Left lung (tissue), 10 donors: Measurements from ENCODE around the gene DZIP1. TPM values are rescaled to one million over a fixed set of nuclear protein-coding genes. Genes with fewer than 3 reads are reported as not detected.
A peak's percentile ranks its signal among the peaks of the same experiment; 100 is the strongest.

Source experiments
- ATAC-seq: fragments of 200-7000 bp; cut with Tn5 transposase; one replicate; pipeline ENCODE4 v1.9.1; 2020; ENCODE audit warnings: moderate library complexity
- DNase-seq, 4 donors: peaks; one replicate each; pipeline ENCODE4 v3.0.0-alpha.2; 2013 to 2020
- H3K27ac ChIP-seq, 2 donors: fragments of 200-600 bp; sonication (generic) in 1 of 2; one replicate each; pipeline versions ENCODE4 v1.5.0 to v1.8.0; 2020 to 2021
- H3K27me3 ChIP-seq, 2 donors: fragments of 200-600 bp; sonication (generic) in 1 of 2; one replicate each; pipeline versions ENCODE4 v1.5.0 to v1.8.0; 2020 to 2021
- H3K36me3 ChIP-seq, 2 donors: fragments of 200-600 bp; sonication (generic) in 1 of 2; one replicate each; pipeline versions ENCODE4 v1.5.0 to v1.8.0; 2020 to 2021
- H3K4me1 ChIP-seq, 2 donors: fragments of 200-600 bp; one replicate each; pipeline ENCODE4 v1.8.0; 2021
- H3K4me3 ChIP-seq, 2 donors: fragments of 200-600 bp; sonication (generic) in 1 of 2; one replicate each; pipeline versions ENCODE4 v1.5.0 to v1.8.0; 2020 to 2021; ENCODE audit warnings: mild to moderate bottlenecking in 1 of 2
- H3K9me3 ChIP-seq, 2 donors: fragments of 200-600 bp; sonication (generic) in 1 of 2; one replicate each; pipeline versions ENCODE4 v1.5.0 to v1.8.0; 2020 to 2021
- intact Hi-C, 2 donors: fragments of 100-400 bp; cut with DNase I; formaldehyde crosslinking; loops; one replicate each; pipeline versions ENCODE4 v1.11.2 to v1.14.2; 2022
- polyA plus RNA-seq, 6 donors: library from polyadenylated mRNA; unstranded; fragments of 120-200 nt; gene quantifications; one replicate each; pipeline ENCODE4 v1.2.1, GENCODE V29; 2013; ENCODE audit not compliant: insufficient read length in 6 of 6
- total RNA-seq, 2 donors: library from RNA; stranded (reverse); fragmentation: NEBNext Ultra II Directional; extraction: Animal tissue kit (Norgen Biotek cat#: 25700); gene quantifications; one replicate each; pipeline ENCODE4 v1.2.1, GENCODE V29; 2021
- TF ChIP-seq, protein P1 (sequence below), 2 donors: fragments of 200-600 bp; sonication (generic) in 1 of 2; IDR thresholded peaks; one replicate each; pipeline versions ENCODE4 v1.5.0 to v1.8.0; 2021; ENCODE audit warnings: antibody characterized with exemption in 2 of 2
- donor health status: DM: no; HTN: yes; CAD: no.
- donor health status: DM: no; HTN: no; CAD: no.

The DZIP1 gene
- total and polyA plus RNA-seq, 8 donors: 8.2 to 52.1 (median 48.6) TPM

DNA sequence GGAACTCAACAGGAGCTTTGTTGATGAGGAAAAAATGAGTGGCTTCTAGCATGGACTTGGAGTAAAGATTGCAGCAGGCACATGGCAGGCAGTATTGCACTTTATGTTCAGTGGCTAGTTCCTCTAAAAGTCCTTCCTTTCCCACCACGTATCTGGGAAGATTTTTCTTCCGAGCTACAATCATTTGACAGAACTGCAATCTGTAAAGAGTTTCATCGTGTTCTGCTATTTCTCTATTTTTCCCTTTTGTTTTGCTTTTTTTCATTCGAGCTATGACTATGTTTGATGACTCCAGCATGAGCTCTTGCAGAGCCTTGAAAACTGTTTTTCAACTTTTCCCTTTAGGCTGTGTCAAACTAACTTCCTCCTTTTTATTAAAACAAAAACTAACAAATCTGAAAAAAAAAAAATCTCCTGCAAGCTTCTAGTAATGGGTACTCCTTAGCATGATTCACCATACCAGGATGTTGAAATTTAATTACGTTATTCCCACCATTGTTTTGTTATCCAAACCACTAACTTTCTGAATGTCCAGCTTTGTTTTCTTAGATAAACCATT lies 79.7 kb downstream of the DZIP1 start:
- H3K27me3 ChIP-seq: no peaks in the 10 kb centered on the region
- H3K4me3 ChIP-seq: no peak overlapping the region
- ATAC-seq: peak; percentile 51
- no peaks in the 10 kb centered on the region for H3K36me3 ChIP-seq
- no peaks in the 10 kb centered on the region for H3K4me1 ChIP-seq
- TF ChIP-seq, protein P1, sequence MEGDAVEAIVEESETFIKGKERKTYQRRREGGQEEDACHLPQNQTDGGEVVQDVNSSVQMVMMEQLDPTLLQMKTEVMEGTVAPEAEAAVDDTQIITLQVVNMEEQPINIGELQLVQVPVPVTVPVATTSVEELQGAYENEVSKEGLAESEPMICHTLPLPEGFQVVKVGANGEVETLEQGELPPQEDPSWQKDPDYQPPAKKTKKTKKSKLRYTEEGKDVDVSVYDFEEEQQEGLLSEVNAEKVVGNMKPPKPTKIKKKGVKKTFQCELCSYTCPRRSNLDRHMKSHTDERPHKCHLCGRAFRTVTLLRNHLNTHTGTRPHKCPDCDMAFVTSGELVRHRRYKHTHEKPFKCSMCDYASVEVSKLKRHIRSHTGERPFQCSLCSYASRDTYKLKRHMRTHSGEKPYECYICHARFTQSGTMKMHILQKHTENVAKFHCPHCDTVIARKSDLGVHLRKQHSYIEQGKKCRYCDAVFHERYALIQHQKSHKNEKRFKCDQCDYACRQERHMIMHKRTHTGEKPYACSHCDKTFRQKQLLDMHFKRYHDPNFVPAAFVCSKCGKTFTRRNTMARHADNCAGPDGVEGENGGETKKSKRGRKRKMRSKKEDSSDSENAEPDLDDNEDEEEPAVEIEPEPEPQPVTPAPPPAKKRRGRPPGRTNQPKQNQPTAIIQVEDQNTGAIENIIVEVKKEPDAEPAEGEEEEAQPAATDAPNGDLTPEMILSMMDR (IDR thresholded peaks at IDR 0.05): no peak
- DNase-seq: no peak
- intact Hi-C loops: no loop called here
- peak overlapping the region in 1 of 2 donors; percentile 24 for H3K27ac ChIP-seq
- no peaks in the 10 kb centered on the region for H3K9me3 ChIP-seq

DNA sequence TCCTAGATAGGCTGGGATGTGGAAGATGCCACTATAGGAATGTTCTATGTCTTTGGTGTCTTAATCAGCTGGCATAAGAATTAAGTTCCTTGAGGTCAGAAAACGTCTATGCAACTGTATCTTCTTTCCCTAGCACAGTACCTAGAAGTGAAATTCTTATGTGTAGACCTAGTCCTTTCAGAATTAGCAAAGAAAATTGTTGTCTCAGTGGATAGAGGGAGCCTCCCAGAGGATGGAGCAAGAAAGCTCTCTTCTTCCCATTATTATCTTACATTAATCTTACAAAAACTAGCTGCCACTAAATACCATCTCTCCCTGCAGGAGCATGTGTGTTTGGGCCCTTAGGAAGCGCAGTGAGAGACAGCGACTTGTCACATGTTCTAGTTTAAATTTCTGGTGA lies 80.4 kb downstream of the DZIP1 start:
- no peaks in the 10 kb centered on the region for H3K27me3 ChIP-seq
- intact Hi-C loops: no loop called here
- H3K27ac ChIP-seq: peak overlapping the region in 1 of 2 donors; percentile 24
- H3K36me3 ChIP-seq: no peaks in the 10 kb centered on the region
- ATAC-seq: no peak
- H3K4me3 ChIP-seq: no peak overlapping the region
- TF ChIP-seq, protein P1 (IDR thresholded peaks at IDR 0.05): no peak
- H3K4me1 ChIP-seq: no peaks in the 10 kb centered on the region
- no peak for DNase-seq
- no peaks in the 10 kb centered on the region for H3K9me3 ChIP-seq

DNA sequence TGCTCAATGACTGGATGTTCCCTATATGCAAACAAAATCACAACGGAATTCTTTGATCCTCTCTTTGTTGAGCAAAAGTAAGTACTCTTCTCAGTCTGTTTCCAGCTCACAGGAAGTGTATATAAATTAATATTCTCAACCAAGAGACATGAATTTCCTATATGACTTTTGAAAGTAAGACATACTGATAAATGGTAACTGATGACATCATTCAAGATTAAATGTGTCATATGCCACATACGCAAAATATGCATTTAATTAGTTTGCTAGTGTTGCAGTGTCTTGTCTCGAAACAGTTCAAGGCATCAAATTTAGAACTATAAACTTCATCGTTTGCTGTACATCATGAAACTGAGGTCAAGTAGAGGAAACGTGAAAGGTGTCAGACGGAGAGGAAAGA lies 84.1 kb downstream of the DZIP1 start:
- TF ChIP-seq, protein P1 (IDR thresholded peaks at IDR 0.05): no peak
- no peak for ATAC-seq
- H3K9me3 ChIP-seq: no peaks in the 10 kb centered on the region
- no peak for DNase-seq
- H3K4me1 ChIP-seq: no peaks in the 10 kb centered on the region
- peaks cover 0 to 8% of the 10 kb centered on the region in 2 donors for H3K27me3 ChIP-seq
- H3K4me3 ChIP-seq: no peak overlapping the region
- intact Hi-C loops: no loop called here
- no peaks in the 10 kb centered on the region for H3K36me3 ChIP-seq
- H3K27ac ChIP-seq: no peak overlapping the region

DNA sequence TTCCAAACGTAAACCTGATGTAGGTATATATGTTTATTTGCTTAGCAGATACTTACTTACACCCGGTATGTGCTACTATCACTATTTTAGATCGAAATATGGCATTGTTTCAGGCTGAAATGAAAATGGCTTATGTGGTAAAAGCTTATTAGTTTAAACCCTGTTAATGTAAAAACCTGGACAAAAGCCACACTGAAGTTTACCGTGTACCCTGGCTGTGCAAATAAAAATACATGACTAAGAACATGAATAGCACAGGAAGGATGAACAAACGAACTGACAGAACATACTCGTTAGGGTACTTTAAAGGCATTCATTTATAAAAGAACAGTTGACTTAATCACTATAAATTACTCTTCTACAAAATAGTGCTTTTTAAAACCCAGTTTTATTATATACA lies 85.4 kb downstream of the DZIP1 start:
- Histone ChIP-seq H3K27me3 (peaks cover 5 to 18% of the 10 kb centered on the region in 2 donors), H3K36me3 (no peaks in the 10 kb centered on the region), H3K4me1 (no peaks in the 10 kb centered on the region), H3K9me3 (no peaks in the 10 kb centered on the region), H3K4me3 (no peak overlapping the region), H3K27ac (no peak overlapping the region)
- ATAC-seq (no peak), DNase-seq (no peak)
- intact Hi-C loops: no loop called here
- TF ChIP-seq, protein P1 (IDR thresholded peaks at IDR 0.05): no peak

DNA sequence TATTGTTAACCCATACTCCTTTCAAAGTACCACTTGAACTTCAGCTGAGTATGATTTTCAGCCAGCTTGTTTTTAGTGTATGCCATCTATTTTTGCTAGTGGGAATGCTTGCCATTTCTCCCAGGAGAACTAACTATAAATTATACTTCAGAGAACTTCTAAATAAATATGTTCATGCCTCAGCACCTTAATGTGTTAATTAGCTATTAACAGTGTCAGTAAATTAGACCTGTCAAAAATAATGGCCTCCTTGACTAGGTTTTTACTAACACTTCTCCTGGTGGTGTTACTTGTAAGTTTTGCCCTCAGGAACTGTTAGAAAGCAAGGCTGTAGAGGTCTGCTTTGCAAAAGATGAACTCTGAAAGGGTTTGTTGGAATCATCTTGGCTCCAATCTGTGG lies 87.5 kb downstream of the DZIP1 start:
- no peak overlapping the region for H3K4me3 ChIP-seq
- TF ChIP-seq, protein P1 (IDR thresholded peaks at IDR 0.05): no peak
- H3K4me1 ChIP-seq: peaks cover 0 to 19% of the 10 kb centered on the region in 2 donors
- no peak overlapping the region for H3K27ac ChIP-seq
- ATAC-seq (no peak), DNase-seq (no peak)
- intact Hi-C loops: no loop called here
- H3K27me3 ChIP-seq: peaks cover 26 to 39% of the 10 kb centered on the region in 2 donors
- no peaks in the 10 kb centered on the region for H3K9me3 ChIP-seq
- no peaks in the 10 kb centered on the region for H3K36me3 ChIP-seq
